ENCODE measurements around the gene PLXDC2.
"Not testable (repeated sequence)": the region's sequence is repeated elsewhere in the genome, so short reads cannot be mapped to it uniquely, and the experiment has no call there.

PLXDC2 gene

DNA sequence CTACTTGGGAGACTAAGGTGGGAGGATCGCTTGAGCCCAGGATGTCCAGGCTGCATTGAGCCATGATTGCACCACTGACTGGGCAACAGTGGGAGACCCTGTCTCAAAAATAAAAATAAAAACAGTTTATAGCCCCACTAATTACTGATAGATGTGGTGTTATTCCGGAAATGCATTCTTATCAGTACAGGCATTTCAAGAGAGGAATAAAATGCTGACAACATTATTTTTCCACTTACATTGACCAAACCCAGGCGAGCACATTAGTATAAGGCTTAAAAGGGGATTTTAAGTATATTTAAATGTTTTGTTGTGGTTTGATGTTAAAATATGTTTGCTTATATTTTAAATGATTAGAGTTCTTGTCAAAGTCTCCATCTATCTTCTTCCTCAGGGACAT lies 359.5 kb downstream of the PLXDC2 start:
- CTCF ChIA-PET = no interaction called here
- DNase-seq (ENCODE audit: extremely low spot score) = no peak
- TF ChIP-seq LEF1 (IDR thresholded peaks at IDR 0.05; ENCODE audit: borderline replicate concordance) (no peak), SUZ12 (IDR thresholded peaks at IDR 0.05) (no peak), SP1 (IDR thresholded peaks at IDR 0.05) (no peak), BHLHE40 (IDR thresholded peaks at IDR 0.05; ENCODE audit: borderline replicate concordance) (no peak), HDGF (IDR thresholded peaks at IDR 0.05; ENCODE audit: borderline replicate concordance) (no peak), FOXA1 (IDR thresholded peaks at IDR 0.05) (no peak), FOXK2 (IDR thresholded peaks at IDR 0.05) (no peak), ELF4 (IDR thresholded peaks at IDR 0.05) (no peak), CTBP1 (IDR thresholded peaks at IDR 0.05; ENCODE audit: borderline replicate concordance) (no peak), ZNF384 (IDR thresholded peaks at IDR 0.05) (no peak), NFRKB (IDR thresholded peaks at IDR 0.05) (no peak), ARNT (IDR thresholded peaks at IDR 0.05) (no peak), TARDBP (IDR thresholded peaks at IDR 0.05) (no peak), L3MBTL2 (conservative IDR thresholded peaks at IDR 0.05) (no peak), FOXM1 (IDR thresholded peaks at IDR 0.05; ENCODE audit: borderline replicate concordance) (no peak)
- TF ChIP-seq, protein P1, sequence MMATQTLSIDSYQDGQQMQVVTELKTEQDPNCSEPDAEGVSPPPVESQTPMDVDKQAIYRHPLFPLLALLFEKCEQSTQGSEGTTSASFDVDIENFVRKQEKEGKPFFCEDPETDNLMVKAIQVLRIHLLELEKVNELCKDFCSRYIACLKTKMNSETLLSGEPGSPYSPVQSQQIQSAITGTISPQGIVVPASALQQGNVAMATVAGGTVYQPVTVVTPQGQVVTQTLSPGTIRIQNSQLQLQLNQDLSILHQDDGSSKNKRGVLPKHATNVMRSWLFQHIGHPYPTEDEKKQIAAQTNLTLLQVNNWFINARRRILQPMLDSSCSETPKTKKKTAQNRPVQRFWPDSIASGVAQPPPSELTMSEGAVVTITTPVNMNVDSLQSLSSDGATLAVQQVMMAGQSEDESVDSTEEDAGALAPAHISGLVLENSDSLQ (IDR thresholded peaks at IDR 0.05) = no peak
- POLR2A ChIA-PET = no interaction called here

DNA sequence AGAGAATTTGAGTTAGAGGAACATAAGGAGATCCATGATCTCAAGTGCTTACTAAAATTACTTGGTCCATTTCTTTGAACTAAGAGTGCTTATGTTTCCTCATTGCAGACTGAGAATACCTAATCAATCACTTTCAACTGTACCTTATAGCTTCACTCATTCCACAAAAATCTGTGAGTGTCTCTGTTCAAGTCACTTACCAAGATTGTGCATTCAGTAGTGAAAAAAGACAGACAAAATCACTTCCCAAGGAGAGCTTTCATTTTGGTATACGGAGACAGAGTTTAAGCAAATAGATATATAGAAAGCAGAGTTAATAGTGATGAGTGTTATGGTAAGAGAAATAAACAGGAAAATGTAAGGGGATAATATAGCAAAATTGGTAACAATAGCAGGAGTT lies 364.5 kb downstream of the PLXDC2 start:
- no peak for DNase-seq (ENCODE audit: extremely low spot score)
- ChIA-PET CTCF (no interaction called here), POLR2A (no interaction called here)
- TF ChIP-seq ELF4 (IDR thresholded peaks at IDR 0.05) = no peak
- TF ChIP-seq TARDBP (IDR thresholded peaks at IDR 0.05) = no peak
- TF ChIP-seq SP1 (IDR thresholded peaks at IDR 0.05) = no peak
- TF ChIP-seq FOXM1 (IDR thresholded peaks at IDR 0.05; ENCODE audit: borderline replicate concordance) = no peak
- TF ChIP-seq, protein P1 (IDR thresholded peaks at IDR 0.05) = no peak
- no peak for TF ChIP-seq BHLHE40 (IDR thresholded peaks at IDR 0.05; ENCODE audit: borderline replicate concordance)
- TF ChIP-seq SUZ12 (IDR thresholded peaks at IDR 0.05) = no peak
- no peak for TF ChIP-seq FOXA1 (IDR thresholded peaks at IDR 0.05)
- TF ChIP-seq CTBP1 (IDR thresholded peaks at IDR 0.05; ENCODE audit: borderline replicate concordance) = no peak
- TF ChIP-seq NFRKB (IDR thresholded peaks at IDR 0.05) = no peak
- no peak for TF ChIP-seq FOXK2 (IDR thresholded peaks at IDR 0.05)
- TF ChIP-seq LEF1 (IDR thresholded peaks at IDR 0.05; ENCODE audit: borderline replicate concordance) = no peak

DNA sequence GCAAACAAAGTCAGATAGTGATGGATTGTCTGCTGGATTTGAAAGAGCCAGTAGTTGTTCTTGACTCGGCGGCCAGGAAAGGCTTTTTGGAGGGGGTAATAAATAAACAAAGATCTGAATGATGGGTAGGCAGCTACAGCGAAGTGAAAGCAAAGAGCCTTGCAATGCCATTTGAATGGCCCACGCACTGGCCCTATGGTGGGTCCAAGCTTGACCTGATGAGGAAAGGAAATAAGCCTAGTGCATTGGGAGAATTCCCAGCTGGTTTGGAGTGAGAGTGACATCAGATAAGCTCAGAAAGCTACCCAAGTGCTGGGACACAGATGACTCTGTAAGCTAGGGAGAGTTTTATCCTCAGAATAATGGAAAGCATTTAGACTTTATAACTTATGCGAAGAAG lies 365.2 kb downstream of the PLXDC2 start:
- POLR2A ChIA-PET = no interaction called here
- TF ChIP-seq SUZ12 (IDR thresholded peaks at IDR 0.05) (no peak), CTBP1 (IDR thresholded peaks at IDR 0.05; ENCODE audit: borderline replicate concordance) (no peak), ZNF384 (IDR thresholded peaks at IDR 0.05) (no peak), LEF1 (IDR thresholded peaks at IDR 0.05; ENCODE audit: borderline replicate concordance) (no peak), ARNT (IDR thresholded peaks at IDR 0.05) (no peak), NFRKB (IDR thresholded peaks at IDR 0.05) (no peak), BHLHE40 (IDR thresholded peaks at IDR 0.05; ENCODE audit: borderline replicate concordance) (no peak), FOXM1 (IDR thresholded peaks at IDR 0.05; ENCODE audit: borderline replicate concordance) (no peak), SP1 (IDR thresholded peaks at IDR 0.05) (no peak), FOXA1 (IDR thresholded peaks at IDR 0.05) (no peak), ELF4 (IDR thresholded peaks at IDR 0.05) (no peak), TARDBP (IDR thresholded peaks at IDR 0.05) (no peak), HDGF (IDR thresholded peaks at IDR 0.05; ENCODE audit: borderline replicate concordance) (no peak), L3MBTL2 (conservative IDR thresholded peaks at IDR 0.05) (no peak), FOXK2 (IDR thresholded peaks at IDR 0.05) (no peak)
- TF ChIP-seq, protein P1 (IDR thresholded peaks at IDR 0.05) = no peak
- CTCF ChIA-PET = no interaction called here
- no peak for DNase-seq (ENCODE audit: extremely low spot score)

DNA sequence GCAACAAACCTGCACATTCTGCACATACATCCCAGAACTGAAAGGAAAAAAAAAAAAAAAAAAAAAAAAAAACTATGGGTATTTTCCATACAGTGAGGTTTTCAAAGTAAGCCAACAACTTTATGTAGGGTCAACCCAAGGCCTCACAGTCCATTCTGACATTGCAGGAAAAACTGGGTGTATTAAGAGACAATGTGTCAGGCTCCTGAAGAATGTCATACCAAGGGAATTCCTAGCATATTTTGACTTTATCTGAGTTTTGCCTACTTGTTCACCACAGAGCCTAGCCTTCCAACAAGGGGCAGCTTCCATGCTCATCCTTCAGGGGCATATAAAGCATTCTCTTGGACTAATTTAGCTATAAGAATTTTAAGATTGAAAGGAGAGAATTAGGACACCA lies 368.9 kb downstream of the PLXDC2 start:
- DNase-seq (ENCODE audit: extremely low spot score) = no peak
- CTCF ChIA-PET = no interaction called here
- POLR2A ChIA-PET = no interaction called here
- TF ChIP-seq FOXA1 (IDR thresholded peaks at IDR 0.05) (no peak), ELF4 (IDR thresholded peaks at IDR 0.05) (no peak), SUZ12 (IDR thresholded peaks at IDR 0.05) (no peak), CTBP1 (IDR thresholded peaks at IDR 0.05; ENCODE audit: borderline replicate concordance) (no peak), FOXM1 (IDR thresholded peaks at IDR 0.05; ENCODE audit: borderline replicate concordance) (no peak), HDGF (IDR thresholded peaks at IDR 0.05; ENCODE audit: borderline replicate concordance) (no peak), BHLHE40 (IDR thresholded peaks at IDR 0.05; ENCODE audit: borderline replicate concordance) (no peak), SP1 (IDR thresholded peaks at IDR 0.05) (no peak)

DNA sequence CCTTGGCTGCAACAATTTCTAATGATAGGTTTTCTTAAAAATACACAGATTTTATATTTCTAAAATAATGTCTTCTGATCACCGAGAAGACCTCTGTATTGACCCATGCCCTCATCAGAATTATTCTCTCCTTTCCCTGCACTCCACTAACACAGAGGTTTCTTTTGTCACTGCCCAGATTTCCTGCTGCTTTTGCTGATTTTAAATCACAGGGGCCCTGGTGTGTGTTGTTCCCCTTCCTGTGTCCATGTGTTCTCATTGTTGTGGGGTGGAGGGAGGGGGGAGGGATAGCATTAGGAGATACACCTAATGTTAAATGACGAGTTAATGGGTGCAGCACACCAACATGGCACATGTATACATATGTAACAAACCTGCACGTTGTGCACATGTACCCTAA lies 375.2 kb downstream of the PLXDC2 start:
- POLR2A ChIA-PET; DNase-seq (ENCODE audit: extremely low spot score): not testable (repeated sequence)

DNA sequence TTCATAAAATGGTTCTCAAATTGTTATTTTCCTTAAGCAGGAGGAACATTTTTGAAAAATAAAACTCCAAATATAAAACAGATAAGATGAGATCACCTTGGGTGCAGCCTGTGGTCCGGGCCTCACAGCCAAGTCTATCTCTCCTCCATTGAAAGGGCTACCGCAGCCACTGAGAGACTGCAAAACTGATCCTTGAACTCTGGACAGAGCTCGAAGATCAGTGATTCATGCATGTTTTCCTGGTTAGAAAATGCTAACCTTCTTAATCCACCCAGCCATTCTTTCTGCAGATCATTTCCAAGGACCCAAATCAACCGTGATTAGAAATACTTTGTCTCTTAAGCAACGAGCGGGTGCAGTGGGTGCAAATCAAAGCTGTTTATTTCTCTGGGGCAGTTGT lies 378.8 kb downstream of the PLXDC2 start:
- POLR2A ChIA-PET = no interaction called here
- CTCF ChIA-PET = no interaction called here
- DNase-seq (ENCODE audit: extremely low spot score) = no peak
- TF ChIP-seq FOXK2 (IDR thresholded peaks at IDR 0.05) = no peak
- no peak for TF ChIP-seq HDGF (IDR thresholded peaks at IDR 0.05; ENCODE audit: borderline replicate concordance)
- no peak for TF ChIP-seq FOXA1 (IDR thresholded peaks at IDR 0.05)
- no peak for TF ChIP-seq ARNT (IDR thresholded peaks at IDR 0.05)
- no peak for TF ChIP-seq LEF1 (IDR thresholded peaks at IDR 0.05; ENCODE audit: borderline replicate concordance)
- no peak for TF ChIP-seq TARDBP (IDR thresholded peaks at IDR 0.05)
- TF ChIP-seq ELF4 (IDR thresholded peaks at IDR 0.05) = no peak
- no peak for TF ChIP-seq FOXM1 (IDR thresholded peaks at IDR 0.05; ENCODE audit: borderline replicate concordance)
- TF ChIP-seq, protein P1 (IDR thresholded peaks at IDR 0.05) = no peak
- no peak for TF ChIP-seq CTBP1 (IDR thresholded peaks at IDR 0.05; ENCODE audit: borderline replicate concordance)
- no peak for TF ChIP-seq SP1 (IDR thresholded peaks at IDR 0.05)

More for the DNA sequence above, 375.2 kb downstream of the PLXDC2 start:
- CTCF ChIA-PET = not testable (repeated sequence)
